GM19324 (cell line): ENCODE results near the gene PSMB2.

Experiments used
- ATAC-seq: cut with Tn5 transposase; IDR thresholded peaks from one replicate; pipeline ENCODE4 v1.9.1; 2021; ENCODE audit warnings: mild to moderate bottlenecking, moderate library complexity; ENCODE audit not compliant: unreplicated experiment, low FRiP score

The PSMB2 gene

GRCh38 chr1:35559317-35559944, 81.9 kb downstream of the PSMB2 start:
- no peak for ATAC-seq

DNA sequence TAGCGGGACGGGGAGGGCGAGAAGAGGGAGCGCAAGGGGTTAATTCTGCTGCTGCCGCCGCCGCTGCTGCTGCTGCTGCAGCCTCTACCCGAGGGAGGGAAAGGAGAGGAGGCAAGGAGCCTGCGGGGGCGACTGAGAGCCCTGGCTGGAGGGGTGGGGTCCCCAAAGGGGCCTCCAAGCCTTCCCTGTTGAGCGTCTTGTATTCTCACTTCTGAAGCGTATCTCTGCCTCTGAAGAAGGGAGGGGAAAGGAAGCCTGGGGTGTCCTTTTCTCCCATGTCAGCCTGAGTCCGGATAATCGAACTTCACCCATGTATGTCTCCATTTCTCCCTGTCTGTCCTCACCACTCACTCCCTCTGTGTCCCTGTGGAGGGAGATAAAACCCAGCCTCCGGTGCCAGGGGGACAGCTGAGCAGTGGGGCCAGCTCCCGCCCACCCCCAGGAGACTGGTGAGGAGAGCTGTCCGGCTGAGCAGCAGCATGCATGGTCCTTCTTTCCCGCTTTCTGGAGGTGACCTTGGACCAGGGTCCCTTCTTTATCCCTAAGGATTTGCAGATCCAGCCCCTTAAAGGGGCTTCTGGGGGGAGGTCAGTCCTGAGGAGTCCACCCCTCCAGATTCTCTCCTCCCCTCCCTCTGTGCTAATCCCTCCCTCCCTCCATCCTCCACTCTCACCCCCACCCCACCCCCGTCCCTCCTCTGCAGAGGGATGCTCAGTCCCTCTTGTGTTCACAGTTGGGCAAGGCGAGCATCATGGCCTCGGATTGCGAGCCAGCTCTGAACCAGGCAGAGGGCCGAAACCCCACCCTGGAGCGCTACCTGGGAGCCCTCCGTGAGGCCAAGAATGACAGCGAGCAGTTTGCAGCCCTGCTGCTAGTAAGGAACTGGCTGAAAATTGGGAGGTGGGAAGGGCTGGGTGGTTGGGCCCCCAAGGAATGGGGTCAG, 82.7 kb downstream of the PSMB2 start:
- ATAC-seq = no peak

DNA sequence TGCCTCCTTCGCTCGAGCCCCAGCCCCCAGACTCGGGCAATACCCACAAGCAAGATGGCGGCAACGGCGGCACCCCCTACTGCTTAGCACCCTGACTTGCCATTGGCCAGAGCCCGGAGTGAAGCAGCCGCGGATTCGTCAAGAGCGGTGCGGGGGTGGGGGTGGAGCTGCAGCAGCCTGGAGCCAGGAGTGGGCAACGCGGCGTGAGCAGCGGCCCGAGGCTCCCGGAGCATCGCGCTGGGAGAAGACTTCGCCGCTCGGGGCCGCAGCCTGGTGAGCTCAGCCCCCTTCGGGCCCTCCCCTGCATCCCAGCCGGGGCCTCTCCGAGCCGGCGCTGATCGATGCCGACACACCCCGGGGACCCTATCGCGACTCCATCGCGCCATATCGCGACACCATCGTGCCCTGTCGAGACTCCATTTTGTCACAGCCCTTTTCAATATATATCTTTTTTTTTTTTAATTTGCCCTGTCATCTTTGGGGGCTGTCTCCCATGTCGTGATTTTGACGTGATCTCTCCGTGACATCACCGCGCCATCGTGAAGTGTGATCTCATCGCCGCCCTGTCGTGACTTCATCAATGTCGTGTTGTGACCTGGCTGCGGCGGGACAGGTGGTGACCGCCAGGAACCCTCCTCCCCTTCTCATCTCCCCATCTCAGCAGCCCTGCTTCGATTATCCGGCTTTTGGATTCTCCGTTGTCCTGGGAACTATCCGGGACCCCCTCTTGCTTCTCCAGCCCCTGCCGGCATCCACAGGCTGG, 83.5 kb downstream of the PSMB2 start, which contains the start of gene NCDN:
Gene NCDN (plus strand): TSS at position 189 of the 763 bp plus-strand sequence. CDS start 392 bp downstream, at position 581.
- ATAC-seq = peak; percentile 74

GRCh38 chr1:35557118-35557610, 84.2 kb downstream of the PSMB2 start, which contains the start of gene KIAA0319L:
KIAA0319L (minus strand) TSS chr1:35557403; CDS start chr1:35554491, 2,912 bp downstream.
- ATAC-seq = peak; percentile 77

DNA sequence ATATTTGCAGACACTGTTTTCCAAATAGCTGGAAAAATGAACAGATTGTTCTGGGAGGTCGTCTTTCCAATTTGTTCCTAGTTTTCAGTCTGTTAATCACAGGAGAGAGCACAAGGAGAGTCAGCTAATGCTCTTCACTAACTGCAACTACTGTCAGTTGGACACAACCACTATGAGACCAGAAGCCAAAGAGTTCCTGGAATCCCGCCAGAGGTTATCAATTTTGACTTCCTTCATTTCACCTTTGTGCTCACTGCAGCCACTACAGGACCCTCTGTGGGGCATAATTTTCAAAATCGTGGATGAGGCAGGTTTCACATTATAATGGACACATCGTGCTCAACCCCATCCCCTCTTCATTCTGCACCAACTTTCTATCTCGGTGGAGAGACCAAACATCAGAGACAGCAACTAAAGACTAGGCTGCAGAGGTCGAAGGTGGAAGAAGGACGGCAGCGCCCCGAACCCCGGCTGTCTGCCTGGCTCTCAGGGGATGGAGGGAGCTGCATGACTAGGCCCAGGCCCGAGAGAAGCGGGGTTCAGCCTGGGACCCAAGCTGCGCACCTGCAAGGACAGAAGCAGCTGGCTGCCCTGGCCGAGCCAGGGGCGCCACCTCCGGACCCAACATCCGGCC, 84.7 kb downstream of the PSMB2 start:
- ATAC-seq = no peak

- no peak for ATAC-seq
These were observed 85.5 kb downstream of the PSMB2 start for GRCh38 chr1:35555601-35556477.

DNA sequence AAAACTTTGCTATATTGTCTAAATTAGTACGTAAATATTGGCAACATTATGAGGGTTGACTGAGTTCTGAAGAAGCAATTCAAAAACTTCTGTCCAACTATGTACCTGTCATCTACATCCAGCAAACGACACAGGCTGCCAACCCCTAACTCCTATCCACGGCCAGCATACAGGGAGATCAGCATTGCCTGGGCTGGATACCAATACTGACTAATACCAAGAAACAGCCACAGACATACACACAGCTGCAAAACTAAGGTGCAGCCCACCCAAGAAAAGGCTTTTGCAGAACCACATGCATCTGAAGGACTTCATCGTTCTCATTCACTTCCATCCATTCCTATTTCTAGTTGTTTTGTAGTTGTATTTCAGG, 86.1 kb downstream of the PSMB2 start:
- ATAC-seq = no peak

- no peak for ATAC-seq
These were observed 86.8 kb downstream of the PSMB2 start for GRCh38 chr1:35554266-35555211.

DNA sequence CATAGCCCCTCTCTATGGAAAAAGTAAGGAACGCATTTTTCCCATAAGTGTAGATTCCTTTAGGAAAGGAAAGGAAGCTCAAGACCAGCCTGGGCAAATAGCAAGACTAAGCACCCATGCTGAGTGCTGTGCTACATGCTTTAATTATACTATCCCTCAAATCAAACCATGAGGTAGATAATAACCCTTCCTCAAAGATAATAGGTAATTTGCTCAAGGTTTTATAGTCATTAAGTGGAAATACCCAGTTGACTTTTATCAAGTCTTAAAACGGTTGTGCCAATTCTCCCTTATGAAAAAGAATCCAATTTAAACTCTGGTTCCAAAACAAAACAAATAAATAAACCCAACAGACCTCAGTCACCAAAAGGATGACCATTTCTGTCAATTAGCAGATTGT, 87.5 kb downstream of the PSMB2 start:
- ATAC-seq = no peak
